Heart left ventricle (tissue), 16 donors: ENCODE data around the gene YIF1A. TPM values are rescaled to one million over a fixed set of nuclear protein-coding genes. Genes with fewer than 3 reads are reported as not detected.

ENCODE experiments used
- ATAC-seq, 4 donors: fragments of 200-7000 bp; cut with Tn5 transposase; one replicate each; pipeline ENCODE4 v1.9.1; 2020 to 2022; ENCODE audit warnings: moderate library complexity in 4 of 4, mild to moderate bottlenecking in 3 of 4, moderate number of reproducible peaks in 1 of 4
- DNase-seq, 5 donors: peaks; one replicate each; pipeline ENCODE4 v3.0.0-alpha.2; 2020
- H3K27ac ChIP-seq, 12 donors: fragments of 200-600 bp; sonication (generic) in 4 of 12; one replicate each; pipeline versions ENCODE4 v1.5.0 to v1.8.0; 2016 to 2022; ENCODE audit warnings: mild to moderate bottlenecking in 2 of 12
- H3K27me3 ChIP-seq, 9 donors: fragments of 200-600 bp; sonication (generic) in 2 of 9; one replicate each; pipeline versions ENCODE4 v1.5.1 to v1.8.0; 2016 to 2022; ENCODE audit warnings: mild to moderate bottlenecking in 3 of 9
- H3K36me3 ChIP-seq, 9 donors: fragments of 200-600 bp; sonication (generic) in 2 of 9; one replicate each; pipeline versions ENCODE4 v1.5.0 to v1.8.0; 2018 to 2022; ENCODE audit warnings: mild to moderate bottlenecking in 2 of 9
- H3K4me1 ChIP-seq, 12 donors: fragments of 200-600 bp; sonication (generic) in 4 of 12; one replicate each; pipeline versions ENCODE4 v1.5.0 to v1.8.0; 2016 to 2022; ENCODE audit warnings: mild to moderate bottlenecking in 3 of 12
- H3K4me3 ChIP-seq, 12 donors: fragments of 200-600 bp; sonication (generic) in 4 of 12; one replicate each; pipeline versions ENCODE4 v1.5.0 to v1.8.0; 2017 to 2022; ENCODE audit warnings: mild to moderate bottlenecking in 9 of 12, moderate library complexity in 4 of 12
- H3K9me3 ChIP-seq, 12 donors: fragments of 200-600 bp; sonication (generic) in 4 of 12; one replicate each; pipeline versions ENCODE4 v1.5.0 to v1.8.0; 2016 to 2022; ENCODE audit warnings: mild to moderate bottlenecking in 1 of 12
- POLR2A ChIP-seq, 2 donors: fragments of 450-650 bp; IDR thresholded peaks; one replicate each; pipeline ENCODE4 v1.6.1; 2017; ENCODE audit warnings: antibody characterized with exemption in 2 of 2, mild to moderate bottlenecking in 2 of 2, moderate library complexity in 2 of 2
- WGBS, 4 donors: extraction: QIAGEN DNeasy Blood & Tissue Kit in 2 of 4; methylation state at CpG; one replicate each; pipeline versions ENCODE4 v1.1.5 to v1.1.7; 2013 to 2018; 5-methylcytosine and 5-hydroxymethylcytosine counted together
- intact Hi-C, 10 donors: fragments of 100-400 bp; cut with DNase I; formaldehyde crosslinking; loops; one replicate each; pipeline versions ENCODE4 v1.11.1 to v1.14.2; 2022
- polyA plus RNA-seq, 2 donors: library from polyadenylated mRNA; stranded (reverse); fragments of 200-250 nt; gene quantifications; one replicate each; pipeline ENCODE4 v1.2.3, GENCODE V29; 2013
- total RNA-seq, 9 donors: library from RNA; depleted of rRNA in 2 of 9; stranded (reverse); fragments of >200 nt in 2 of 9; fragmentation: NEBNext Ultra II Directional in 3 of 9; extraction: Animal tissue kit (Norgen Biotek cat#: 25700) in 3 of 9; gene quantifications; one replicate each; pipeline versions ENCODE4 v1.1.0 to v1.2.4, GENCODE V29; 2016 to 2023
- TF ChIP-seq, protein P1 (sequence below), 12 donors: fragments of 200-600 bp; sonication (generic) in 4 of 12; IDR thresholded peaks; one replicate each; pipeline versions ENCODE4 v1.5.0 to v1.8.0; 2018 to 2022; ENCODE audit warnings: antibody characterized with exemption in 12 of 12, mild to moderate bottlenecking in 5 of 12
- donor health status: ischemic (EF 13 %, LVEDD 7.1; RV severe dilation, severe dysfunction).
- donor health status: healthy with polysubstance abuse.
- donor health status: DM: no; HTN: yes; CAD: no.
- donor health status: DM: no; HTN: no; CAD: no.
- donor health status: ischemic (EF 25% LVEDD 6.9; RV normal size, moderate dysfunction).
- donor health status: ischemic (EF 25% LVEDD 5.7; RV mildly dilated, moderate dysfunction).
- donor health status: healthy.
- donor health status: DM: yes; HTN: yes; CAD: no.
- donor health status: ischemic (EF 35%, LVEDD 5.7; RV mildly dilated, moderate dysfunction).
- donor health status: nonischemic (EF 11% LVEDD 7.7; RV severe dilation, severe dysfunction).
- donor health status: DM: yes; HTN: yes; CAD: no.
- donor health status: PGD.
- donor health status: ischemic (EF 29% LVEDD 5.4; RV normal size, mild dysfunction).
- donor health status: nonischemic (EF 23%, LVEDD 6.1; RV moderate dilation, normal function).

YIF1A gene
- total and polyA plus RNA-seq, 11 donors, result 41.6 to 136 (median 65.3) TPM

DNA sequence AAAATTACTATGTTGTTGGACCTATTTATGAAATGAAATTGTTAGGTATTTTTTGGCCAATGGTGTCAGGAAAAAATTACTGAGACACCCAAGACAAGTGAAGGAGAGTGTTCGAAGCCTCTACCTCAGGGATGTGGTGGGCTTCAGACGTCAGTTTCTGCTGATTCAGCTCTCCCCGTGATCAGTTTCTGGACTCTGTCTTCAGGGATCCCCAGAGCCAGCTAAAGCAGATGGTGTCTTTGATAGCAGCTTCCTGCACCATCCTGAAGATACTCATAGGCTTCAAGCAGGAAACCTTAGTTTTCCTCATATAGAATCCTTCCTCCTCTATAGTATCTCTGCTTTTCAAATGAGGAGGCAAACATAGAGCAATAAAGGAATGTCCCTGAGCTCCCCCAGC is 20.5 kb upstream of the YIF1A start:
- Histone ChIP-seq H3K27me3 (no peaks in the 10 kb centered on the region), H3K9me3 (no peaks in the 10 kb centered on the region), H3K4me1 (peaks cover 0 to 19% (median 9%) of the 10 kb centered on the region in 12 donors), H3K36me3 (no peaks in the 10 kb centered on the region), H3K27ac (no peak overlapping the region), H3K4me3 (no peak overlapping the region)
- no peak for TF ChIP-seq POLR2A (IDR thresholded peaks at IDR 0.05)
- TF ChIP-seq, protein P1, sequence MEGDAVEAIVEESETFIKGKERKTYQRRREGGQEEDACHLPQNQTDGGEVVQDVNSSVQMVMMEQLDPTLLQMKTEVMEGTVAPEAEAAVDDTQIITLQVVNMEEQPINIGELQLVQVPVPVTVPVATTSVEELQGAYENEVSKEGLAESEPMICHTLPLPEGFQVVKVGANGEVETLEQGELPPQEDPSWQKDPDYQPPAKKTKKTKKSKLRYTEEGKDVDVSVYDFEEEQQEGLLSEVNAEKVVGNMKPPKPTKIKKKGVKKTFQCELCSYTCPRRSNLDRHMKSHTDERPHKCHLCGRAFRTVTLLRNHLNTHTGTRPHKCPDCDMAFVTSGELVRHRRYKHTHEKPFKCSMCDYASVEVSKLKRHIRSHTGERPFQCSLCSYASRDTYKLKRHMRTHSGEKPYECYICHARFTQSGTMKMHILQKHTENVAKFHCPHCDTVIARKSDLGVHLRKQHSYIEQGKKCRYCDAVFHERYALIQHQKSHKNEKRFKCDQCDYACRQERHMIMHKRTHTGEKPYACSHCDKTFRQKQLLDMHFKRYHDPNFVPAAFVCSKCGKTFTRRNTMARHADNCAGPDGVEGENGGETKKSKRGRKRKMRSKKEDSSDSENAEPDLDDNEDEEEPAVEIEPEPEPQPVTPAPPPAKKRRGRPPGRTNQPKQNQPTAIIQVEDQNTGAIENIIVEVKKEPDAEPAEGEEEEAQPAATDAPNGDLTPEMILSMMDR (IDR thresholded peaks at IDR 0.05), result no peak
- 44 to 48% (median 45%) methylated on average over 3 of the region's 3 CpGs for WGBS, 4 donors
- no peak for DNase-seq
- no peak for ATAC-seq
- intact Hi-C loops, result loop anchor here in 2 of 10 donors (5.0 kb wide), 1 partner anchor 33 kb away; no protein-coding TSS in a partner anchor

DNA sequence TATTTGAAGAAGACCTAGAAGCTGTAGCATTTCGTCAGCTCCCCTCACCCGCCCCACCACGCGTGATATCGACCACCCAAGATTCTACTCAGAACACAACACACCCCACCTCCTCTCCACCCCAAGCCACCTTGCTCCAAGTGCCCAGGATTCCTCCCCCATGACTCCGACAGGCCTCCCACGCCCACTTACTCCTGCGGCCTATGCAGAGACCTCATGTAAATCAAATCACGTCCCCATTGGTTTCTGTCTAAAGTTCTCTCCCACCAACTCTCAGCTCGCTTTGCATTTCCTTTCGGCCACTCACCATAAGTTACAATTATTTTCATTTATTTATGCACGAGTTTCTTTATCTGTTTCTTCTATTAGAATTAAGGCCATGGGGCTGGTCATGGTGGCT is 13.7 kb upstream of the YIF1A start:
- no peaks in the 10 kb centered on the region for H3K9me3 ChIP-seq
- no peaks in the 10 kb centered on the region for H3K4me1 ChIP-seq
- no peaks in the 10 kb centered on the region for H3K36me3 ChIP-seq
- DNase-seq, result peak in 1 of 5 donors; percentile 26
- TF ChIP-seq, protein P1 (IDR thresholded peaks at IDR 0.05), result no peak
- no peak for TF ChIP-seq POLR2A (IDR thresholded peaks at IDR 0.05)
- no peak for ATAC-seq
- no peaks in the 10 kb centered on the region for H3K27me3 ChIP-seq
- no peak overlapping the region for H3K27ac ChIP-seq
- WGBS, 4 donors, result 82 to 88% (median 85%) methylated on average over 12 of the region's 12 CpGs
- no peak overlapping the region for H3K4me3 ChIP-seq
- intact Hi-C loops, result no loop called here

DNA sequence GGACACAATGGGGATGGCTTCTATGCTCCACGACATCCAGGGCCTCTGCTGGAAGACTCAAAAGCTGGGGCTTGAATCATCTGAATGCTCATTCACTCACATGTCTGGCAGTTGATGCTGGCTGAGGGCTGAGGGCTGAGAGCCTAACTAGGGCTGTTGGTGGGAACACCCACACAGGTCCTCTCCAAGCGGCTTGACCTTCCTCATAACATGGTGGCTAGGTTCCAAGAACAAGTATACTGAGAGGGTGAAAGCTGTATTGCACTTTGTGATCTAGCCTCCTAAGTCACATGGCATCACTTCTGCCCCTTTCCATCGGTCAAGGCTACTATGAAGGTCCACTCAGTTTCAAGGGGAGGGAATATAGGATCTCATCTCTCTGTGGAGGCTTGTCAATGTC is 10.2 kb upstream of the YIF1A start:
- Histone ChIP-seq H3K27me3 (peaks cover 0 to 17% (median 3%) of the 10 kb centered on the region in 9 donors), H3K27ac (no peak overlapping the region), H3K4me1 (no peaks in the 10 kb centered on the region), H3K36me3 (no peaks in the 10 kb centered on the region), H3K4me3 (no peak overlapping the region), H3K9me3 (no peaks in the 10 kb centered on the region)
- no peak for TF ChIP-seq POLR2A (IDR thresholded peaks at IDR 0.05)
- TF ChIP-seq, protein P1 (IDR thresholded peaks at IDR 0.05), result no peak
- DNase-seq (peak in 1 of 5 donors; percentile 20), ATAC-seq (peak; percentile 23 to 56 (median 53))
- 30 to 56% (median 42%) methylated on average over 3 of the region's 3 CpGs for WGBS, 4 donors
- intact Hi-C loops, result no loop called here

DNA sequence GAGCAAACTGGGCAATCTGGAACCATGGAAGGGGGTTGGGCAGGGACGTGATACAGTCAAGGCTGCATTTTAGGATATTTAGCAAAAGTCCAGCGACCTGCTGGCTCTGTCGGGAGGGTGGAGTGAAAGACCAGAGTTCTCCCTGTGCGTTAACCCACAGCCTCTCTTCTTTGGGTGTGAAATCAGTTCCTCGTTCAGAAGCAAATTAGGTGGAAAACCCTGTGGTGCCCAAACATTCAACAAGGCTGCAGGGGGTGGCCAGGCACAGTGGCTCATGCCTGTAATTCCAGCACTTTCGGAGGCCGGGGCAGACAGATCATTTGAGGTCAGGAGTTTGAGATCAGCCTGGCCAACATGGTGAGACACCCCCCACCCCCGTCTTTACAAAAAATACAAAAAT is 8.7 kb upstream of the YIF1A start:
- intact Hi-C loops, result no loop called here
- Histone ChIP-seq H3K27ac (no peak overlapping the region), H3K9me3 (no peaks in the 10 kb centered on the region), H3K27me3 (peaks cover 0 to 32% (median 17%) of the 10 kb centered on the region in 9 donors), H3K4me1 (no peaks in the 10 kb centered on the region), H3K36me3 (no peaks in the 10 kb centered on the region), H3K4me3 (no peak overlapping the region)
- TF ChIP-seq, protein P1 (IDR thresholded peaks at IDR 0.05), result no peak
- no peak for TF ChIP-seq POLR2A (IDR thresholded peaks at IDR 0.05)
- ATAC-seq (no peak), DNase-seq (no peak)
- 42 to 56% (median 49%) methylated on average over 8 of the region's 8 CpGs for WGBS, 4 donors
